Effector memory CD8-positive, alpha-beta T cell (primary cell): ENCODE results near the gene ATF4.
A peak's percentile ranks its signal among the peaks of the same experiment; 100 is the strongest.

Experiments
- ATAC-seq: fragments of 150-1000 bp; cut with Tn5 transposase; replicated peaks from 2 replicates; pipeline ENCODE4 v1.10.0; 2021; ENCODE audit warnings: mild to moderate bottlenecking, moderate library complexity
- DNase-seq, 3 experiments: peaks; one replicate each; pipeline ENCODE4 v3.0.0; 2021
- H3K27ac Mint-ChIP-seq, 2 donors: one replicate each; pipeline ENCODE4 v1.8.0; 2022; ENCODE audit warnings: mild to moderate bottlenecking in 2 of 2, mixed read lengths in 2 of 2, moderate library complexity in 2 of 2
- H3K27me3 Mint-ChIP-seq, 2 donors: one replicate each; pipeline ENCODE4 v1.8.0; 2022; ENCODE audit warnings: mixed read lengths in 2 of 2
- H3K36me3 Mint-ChIP-seq: one replicate; pipeline ENCODE4 v1.8.0; 2022; ENCODE audit warnings: mild to moderate bottlenecking, moderate library complexity, mixed read lengths; ENCODE audit not compliant: insufficient read depth
- H3K4me1 Mint-ChIP-seq, 2 donors: one replicate each; pipeline ENCODE4 v1.8.0; 2022; ENCODE audit warnings: low read depth in 2 of 2, mixed read lengths in 2 of 2
- H3K4me3 Mint-ChIP-seq, 2 donors: one replicate each; pipeline ENCODE4 v1.8.0; 2022; ENCODE audit warnings: mild to moderate bottlenecking in 2 of 2, mixed read lengths in 2 of 2, moderate library complexity in 2 of 2
- H3K9me3 Mint-ChIP-seq, 2 donors: one replicate each; pipeline ENCODE4 v1.8.0; 2022; ENCODE audit warnings: mixed read lengths in 2 of 2

ATF4 gene

GRCh38 chr22:39481054-39481453 is 39.3 kb upstream of the ATF4 start:
- Mint-ChIP-seq H3K4me1 (no peaks in the 10 kb centered on the region), H3K27me3 (peaks cover 0 to 15% of the 10 kb centered on the region in 2 donors), H3K4me3 (no peak overlapping the region), H3K36me3 (peaks cover 8% of the 10 kb centered on the region), H3K27ac (no peak overlapping the region), H3K9me3 (no peaks in the 10 kb centered on the region)
- DNase-seq (no peak), ATAC-seq (no peak)

- Mint-ChIP-seq H3K4me3 (no peak overlapping the region), H3K27ac (no peak overlapping the region)
- DNase-seq = no peak
Observed at GRCh38 chr22:39481595-39481994, 38.8 kb upstream of the ATF4 start.

DNA sequence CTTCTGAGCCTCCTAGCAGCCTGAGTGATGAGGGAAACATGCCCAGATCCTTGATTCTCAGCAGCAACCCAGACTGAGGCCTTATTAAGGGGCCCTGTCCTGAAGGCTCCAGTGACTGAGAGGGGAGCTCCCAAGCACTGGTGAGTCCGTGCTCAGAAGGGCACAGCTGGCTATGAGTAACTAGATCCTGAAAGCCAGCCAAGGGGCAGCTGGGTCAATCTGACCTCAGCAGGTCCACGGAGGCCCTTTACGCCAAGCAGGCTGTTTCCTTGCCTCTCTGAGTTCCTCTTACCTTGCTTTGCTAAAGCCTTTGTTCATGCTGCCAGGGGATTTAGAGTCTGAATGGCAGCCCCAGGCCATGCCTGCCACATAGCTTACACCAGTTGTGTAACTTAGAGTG is 37.6 kb upstream of the ATF4 start:
- DNase-seq (no peak), ATAC-seq (no peak)
- Mint-ChIP-seq H3K27me3 (peaks cover 0 to 15% of the 10 kb centered on the region in 2 donors), H3K4me3 (no peak overlapping the region), H3K27ac (no peak overlapping the region), H3K4me1 (no peaks in the 10 kb centered on the region), H3K36me3 (peaks cover 11% of the 10 kb centered on the region), H3K9me3 (no peaks in the 10 kb centered on the region)

More at GRCh38 chr22:39481595-39481994, 38.8 kb upstream of the ATF4 start:
- Mint-ChIP-seq H3K27me3 (peaks cover 0 to 15% of the 10 kb centered on the region in 2 donors), H3K9me3 (no peaks in the 10 kb centered on the region), H3K4me1 (no peaks in the 10 kb centered on the region), H3K36me3 (peaks cover 10% of the 10 kb centered on the region)
- ATAC-seq = no peak

GRCh38 chr22:39486951-39487825 is 33.2 kb upstream of the ATF4 start:
- Mint-ChIP-seq H3K27me3 (peaks cover 5 to 14% of the 10 kb centered on the region in 2 donors), H3K9me3 (no peaks in the 10 kb centered on the region), H3K4me1 (peaks cover 6 to 9% of the 10 kb centered on the region in 2 donors), H3K27ac (no peak overlapping the region), H3K36me3 (peaks cover 12% of the 10 kb centered on the region), H3K4me3 (no peak overlapping the region)
- ATAC-seq = no peak
- DNase-seq = no peak

DNA sequence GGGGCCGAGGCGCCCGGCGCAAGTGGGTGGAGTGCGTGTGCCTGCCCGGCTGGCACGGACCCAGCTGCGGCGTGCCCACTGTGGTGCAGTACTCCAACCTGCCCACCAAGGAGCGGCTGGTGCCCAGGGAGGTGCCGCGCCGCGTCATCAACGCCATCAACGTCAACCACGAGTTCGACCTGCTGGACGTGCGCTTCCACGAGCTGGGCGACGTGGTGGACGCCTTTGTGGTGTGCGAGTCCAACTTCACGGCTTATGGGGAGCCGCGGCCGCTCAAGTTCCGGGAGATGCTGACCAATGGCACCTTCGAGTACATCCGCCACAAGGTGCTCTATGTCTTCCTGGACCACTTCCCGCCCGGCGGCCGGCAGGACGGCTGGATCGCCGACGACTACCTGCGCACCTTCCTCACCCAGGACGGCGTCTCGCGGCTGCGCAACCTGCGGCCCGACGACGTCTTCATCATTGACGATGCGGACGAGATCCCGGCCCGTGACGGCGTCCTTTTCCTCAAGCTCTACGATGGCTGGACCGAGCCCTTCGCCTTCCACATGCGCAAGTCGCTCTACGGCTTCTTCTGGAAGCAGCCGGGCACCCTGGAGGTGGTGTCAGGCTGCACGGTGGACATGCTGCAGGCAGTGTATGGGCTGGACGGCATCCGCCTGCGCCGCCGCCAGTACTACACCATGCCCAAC is 32.4 kb upstream of the ATF4 start:
- H3K4me1 Mint-ChIP-seq = peaks cover 6 to 9% of the 10 kb centered on the region in 2 donors
- no peak for ATAC-seq
- H3K9me3 Mint-ChIP-seq = no peaks in the 10 kb centered on the region
- peaks cover 5 to 14% of the 10 kb centered on the region in 2 donors for H3K27me3 Mint-ChIP-seq
- H3K4me3 Mint-ChIP-seq = no peak overlapping the region
- no peak overlapping the region for H3K27ac Mint-ChIP-seq
- H3K36me3 Mint-ChIP-seq = peaks cover 12% of the 10 kb centered on the region
- DNase-seq = no peak

DNA sequence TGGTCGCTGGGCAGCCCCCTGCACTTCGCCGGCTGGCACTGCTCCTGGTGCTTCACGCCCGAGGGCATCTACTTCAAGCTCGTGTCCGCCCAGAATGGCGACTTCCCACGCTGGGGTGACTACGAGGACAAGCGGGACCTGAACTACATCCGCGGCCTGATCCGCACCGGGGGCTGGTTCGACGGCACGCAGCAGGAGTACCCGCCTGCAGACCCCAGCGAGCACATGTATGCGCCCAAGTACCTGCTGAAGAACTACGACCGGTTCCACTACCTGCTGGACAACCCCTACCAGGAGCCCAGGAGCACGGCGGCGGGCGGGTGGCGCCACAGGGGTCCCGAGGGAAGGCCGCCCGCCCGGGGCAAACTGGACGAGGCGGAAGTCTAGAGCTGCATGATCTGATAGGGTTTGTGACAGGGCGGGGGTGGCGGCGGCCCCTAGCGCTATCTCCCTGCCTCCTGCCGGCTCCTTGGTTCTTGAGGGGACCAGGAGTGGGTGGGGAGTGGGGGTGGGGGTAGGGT is 31.7 kb upstream of the ATF4 start:
- no peak for DNase-seq
- H3K9me3 Mint-ChIP-seq = no peaks in the 10 kb centered on the region
- H3K36me3 Mint-ChIP-seq = peaks cover 10% of the 10 kb centered on the region
- H3K4me3 Mint-ChIP-seq = no peak overlapping the region
- H3K4me1 Mint-ChIP-seq = peaks cover 6 to 11% of the 10 kb centered on the region in 2 donors
- no peak overlapping the region for H3K27ac Mint-ChIP-seq
- no peak for ATAC-seq
- peaks cover 5 to 10% of the 10 kb centered on the region in 2 donors for H3K27me3 Mint-ChIP-seq

GRCh38 chr22:39489094-39490068 is 31.0 kb upstream of the ATF4 start:
- no peak overlapping the region for H3K27ac Mint-ChIP-seq
- H3K4me3 Mint-ChIP-seq = peak overlapping the region in 1 of 2 donors; percentile 21
- peaks cover 6 to 11% of the 10 kb centered on the region in 2 donors for H3K4me1 Mint-ChIP-seq
- peaks cover 5 to 7% of the 10 kb centered on the region in 2 donors for H3K27me3 Mint-ChIP-seq
- ATAC-seq (no peak), DNase-seq (no peak)
- peaks cover 7% of the 10 kb centered on the region for H3K36me3 Mint-ChIP-seq
- H3K9me3 Mint-ChIP-seq = no peaks in the 10 kb centered on the region

DNA sequence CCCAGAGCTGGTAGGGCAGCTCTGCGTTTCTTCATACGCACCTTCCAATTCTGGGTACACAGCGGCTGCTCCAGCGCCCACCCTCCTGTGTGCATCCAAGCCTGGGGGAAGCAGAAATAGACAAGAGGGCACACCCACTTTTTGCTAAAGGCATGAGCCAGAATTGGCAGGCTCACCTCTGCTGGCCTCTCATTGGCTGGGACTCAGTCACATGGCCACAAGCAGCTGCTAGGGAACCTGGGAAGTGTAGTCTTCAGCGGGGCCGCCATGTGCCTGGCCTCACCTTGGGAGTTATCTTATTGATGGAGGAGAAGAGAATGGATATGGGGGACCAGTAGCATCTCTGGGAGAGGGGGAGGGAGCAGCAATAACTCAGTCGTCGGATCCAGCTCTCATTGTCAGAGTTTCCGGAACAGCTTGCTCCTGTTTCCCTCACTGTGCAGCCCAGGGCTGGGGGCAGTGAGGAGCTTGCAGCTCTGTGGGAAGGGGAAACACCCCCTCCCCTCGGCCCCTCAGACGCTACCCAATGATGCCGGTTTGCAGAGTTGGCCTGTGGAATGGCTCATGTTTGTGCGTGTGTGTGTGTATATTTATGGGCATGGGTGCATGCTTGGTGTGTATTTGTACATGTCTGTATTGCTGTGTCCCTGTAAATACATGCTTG is 30.1 kb upstream of the ATF4 start:
- H3K27me3 Mint-ChIP-seq = peaks cover 5 to 7% of the 10 kb centered on the region in 2 donors
- peaks cover 6 to 11% of the 10 kb centered on the region in 2 donors for H3K4me1 Mint-ChIP-seq
- no peaks in the 10 kb centered on the region for H3K9me3 Mint-ChIP-seq
- H3K27ac Mint-ChIP-seq = no peak overlapping the region
- peak overlapping the region in 1 of 2 donors; percentile 21 for H3K4me3 Mint-ChIP-seq
- ATAC-seq (peak; percentile 99), DNase-seq (peak; percentile 71 to 73 (median 72))
- H3K36me3 Mint-ChIP-seq = peaks cover 7% of the 10 kb centered on the region

GRCh38 chr22:39490966-39491680 is 29.2 kb upstream of the ATF4 start:
- H3K9me3 Mint-ChIP-seq = no peaks in the 10 kb centered on the region
- H3K4me1 Mint-ChIP-seq = peaks cover 6 to 11% of the 10 kb centered on the region in 2 donors
- peaks cover 7% of the 10 kb centered on the region for H3K36me3 Mint-ChIP-seq
- ATAC-seq = no peak
- DNase-seq = no peak
- H3K27me3 Mint-ChIP-seq = peaks cover 5 to 7% of the 10 kb centered on the region in 2 donors
- H3K27ac Mint-ChIP-seq = no peak overlapping the region
- no peak overlapping the region for H3K4me3 Mint-ChIP-seq

DNA sequence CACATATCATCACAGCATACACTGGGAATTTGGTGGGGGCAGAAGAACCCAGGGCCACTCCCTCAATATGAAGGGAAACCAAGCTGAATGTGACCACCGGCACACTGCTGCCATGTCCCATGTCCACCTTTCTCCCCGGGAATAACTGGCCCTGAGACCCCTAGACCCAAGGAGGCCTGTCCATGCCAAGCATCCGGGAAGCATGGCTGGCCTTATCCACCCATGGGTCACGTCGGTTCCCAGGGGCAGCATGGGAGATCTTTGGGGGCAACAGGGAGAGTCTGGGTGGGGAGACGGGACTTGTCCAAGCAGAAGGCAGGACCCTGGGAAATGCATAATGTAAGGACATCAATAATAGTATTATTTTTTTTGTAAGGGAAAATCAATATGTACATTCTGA is 28.7 kb upstream of the ATF4 start:
- H3K27me3 Mint-ChIP-seq = peaks cover 5 to 7% of the 10 kb centered on the region in 2 donors
- ATAC-seq (no peak), DNase-seq (no peak)
- H3K9me3 Mint-ChIP-seq = no peaks in the 10 kb centered on the region
- H3K4me3 Mint-ChIP-seq = no peak overlapping the region
- no peak overlapping the region for H3K27ac Mint-ChIP-seq
- peaks cover 6 to 11% of the 10 kb centered on the region in 2 donors for H3K4me1 Mint-ChIP-seq
- H3K36me3 Mint-ChIP-seq = peaks cover 4% of the 10 kb centered on the region

- DNase-seq (no peak), ATAC-seq (no peak)
- H3K36me3 Mint-ChIP-seq = peaks cover 4% of the 10 kb centered on the region
- H3K4me3 Mint-ChIP-seq = no peak overlapping the region
- H3K27ac Mint-ChIP-seq = no peak overlapping the region
- H3K9me3 Mint-ChIP-seq = no peaks in the 10 kb centered on the region
- H3K27me3 Mint-ChIP-seq = peaks cover 5 to 7% of the 10 kb centered on the region in 2 donors
- H3K4me1 Mint-ChIP-seq = peaks cover 6 to 11% of the 10 kb centered on the region in 2 donors
Observed at GRCh38 chr22:39492186-39492585, 28.2 kb upstream of the ATF4 start.

DNA sequence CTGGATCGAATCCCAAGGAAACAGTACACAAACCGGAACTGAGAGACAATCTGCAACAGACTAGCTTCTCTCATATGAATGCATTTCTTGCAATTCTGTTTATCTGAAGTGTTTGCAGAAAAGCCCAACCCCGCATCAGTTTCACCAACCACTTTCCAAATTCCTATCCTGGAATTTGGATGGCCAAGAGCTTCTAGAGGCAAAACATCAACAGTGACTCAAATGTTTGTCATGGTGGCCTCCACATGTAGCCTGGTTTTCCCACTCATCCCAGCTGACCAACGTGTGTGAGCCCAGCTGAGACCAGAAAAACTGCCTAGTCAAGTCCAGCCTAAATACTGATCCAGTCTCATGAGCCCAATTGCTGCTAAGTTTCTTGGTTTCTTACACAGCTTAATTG is 26.6 kb upstream of the ATF4 start:
- Mint-ChIP-seq H3K4me3 (no peak overlapping the region), H3K9me3 (no peaks in the 10 kb centered on the region), H3K27me3 (peaks cover 5 to 7% of the 10 kb centered on the region in 2 donors), H3K36me3 (peaks cover 4% of the 10 kb centered on the region), H3K4me1 (peaks cover 6 to 11% of the 10 kb centered on the region in 2 donors), H3K27ac (no peak overlapping the region)
- ATAC-seq = no peak
- DNase-seq = no peak
